HG03139 (cell line): ENCODE data around the gene LTBP2.
"Not testable (repeated sequence)": the region's sequence is repeated elsewhere in the genome, so short reads cannot be mapped to it uniquely, and the experiment has no call there.

Experiments
- ATAC-seq: cut with Tn5 transposase; IDR thresholded peaks from one replicate; pipeline ENCODE4 v1.9.1; 2021; ENCODE audit not compliant: unreplicated experiment

The LTBP2 gene

GRCh38 chr14:74554742-74555362, 57.2 kb downstream of the LTBP2 start:
- ATAC-seq, result no peak

- no peak for ATAC-seq
Measured at GRCh38 chr14:74552623-74553022, 59.4 kb downstream of the LTBP2 start.

GRCh38 chr14:74551431-74552371, 60.3 kb downstream of the LTBP2 start:
- ATAC-seq, result no peak

- ATAC-seq, result no peak
Measured at GRCh38 chr14:74551001-74551400, 61.0 kb downstream of the LTBP2 start.

- ATAC-seq, result no peak
Measured at GRCh38 chr14:74550071-74550470, 62.0 kb downstream of the LTBP2 start.

GRCh38 chr14:74549588-74549987, 62.4 kb downstream of the LTBP2 start:
- ATAC-seq, result no peak

GRCh38 chr14:74548881-74549280, 63.2 kb downstream of the LTBP2 start:
- no peak for ATAC-seq

- ATAC-seq, result no peak
Measured at GRCh38 chr14:74547331-74547927, 64.6 kb downstream of the LTBP2 start.

- ATAC-seq, result no peak
Measured at GRCh38 chr14:74546416-74546815, 65.6 kb downstream of the LTBP2 start.

- no peak for ATAC-seq
Measured at GRCh38 chr14:74545386-74545785, 66.7 kb downstream of the LTBP2 start.

GRCh38 chr14:74543771-74544438, 68.1 kb downstream of the LTBP2 start:
- no peak for ATAC-seq

- ATAC-seq, result no peak
Measured at GRCh38 chr14:74542056-74542685, 69.9 kb downstream of the LTBP2 start.

- no peak for ATAC-seq
Measured at GRCh38 chr14:74541225-74541624, 70.8 kb downstream of the LTBP2 start.

GRCh38 chr14:74539503-74539902, 72.5 kb downstream of the LTBP2 start:
- no peak for ATAC-seq

- no peak for ATAC-seq
Measured at GRCh38 chr14:74538411-74539391, 73.3 kb downstream of the LTBP2 start.

GRCh38 chr14:74536336-74536735, 75.7 kb downstream of the LTBP2 start:
- ATAC-seq, result not testable (repeated sequence)

GRCh38 chr14:74535756-74536325, 76.2 kb downstream of the LTBP2 start:
- ATAC-seq, result no peak

GRCh38 chr14:74533576-74533975, 78.5 kb downstream of the LTBP2 start:
- ATAC-seq, result no peak

GRCh38 chr14:74532246-74532645, 79.8 kb downstream of the LTBP2 start:
- ATAC-seq, result no peak
